HG02884 (cell line): ENCODE results near the gene ASCL5.

Source experiments
- ATAC-seq: cut with Tn5 transposase; IDR thresholded peaks from one replicate; pipeline ENCODE4 v1.9.1; 2021; ENCODE audit warnings: mild to moderate bottlenecking, moderate library complexity; ENCODE audit not compliant: unreplicated experiment

ASCL5 gene

GRCh38 chr1:201088901-201089525, 38.0 kb downstream of the ASCL5 start:
- ATAC-seq = no peak

GRCh38 chr1:201088395-201088794, 38.6 kb downstream of the ASCL5 start:
- ATAC-seq = no peak

GRCh38 chr1:201085902-201086735, 40.9 kb downstream of the ASCL5 start:
- ATAC-seq = no peak

GRCh38 chr1:201084295-201084694, 42.7 kb downstream of the ASCL5 start:
- no peak for ATAC-seq

GRCh38 chr1:201083741-201084140, 43.2 kb downstream of the ASCL5 start:
- ATAC-seq = no peak

GRCh38 chr1:201080135-201080534, 46.8 kb downstream of the ASCL5 start:
- no peak for ATAC-seq

- no peak for ATAC-seq
Observed at GRCh38 chr1:201077736-201078135, 49.2 kb downstream of the ASCL5 start.

GRCh38 chr1:201077116-201077515, 49.9 kb downstream of the ASCL5 start:
- no peak for ATAC-seq

GRCh38 chr1:201076092-201076491, 50.9 kb downstream of the ASCL5 start:
- no peak for ATAC-seq

GRCh38 chr1:201074018-201074417, 53.0 kb downstream of the ASCL5 start:
- ATAC-seq = no peak

GRCh38 chr1:201072922-201073321, 54.1 kb downstream of the ASCL5 start:
- no peak for ATAC-seq

GRCh38 chr1:201072149-201072548, 54.8 kb downstream of the ASCL5 start:
- no peak for ATAC-seq

- ATAC-seq = no peak
Observed at GRCh38 chr1:201069636-201070035, 57.3 kb downstream of the ASCL5 start.

- ATAC-seq = no peak
Observed at GRCh38 chr1:201068976-201069375, 58.0 kb downstream of the ASCL5 start.

GRCh38 chr1:201066986-201067385, 60.0 kb downstream of the ASCL5 start:
- no peak for ATAC-seq

GRCh38 chr1:201065686-201066085, 61.3 kb downstream of the ASCL5 start:
- ATAC-seq = no peak

GRCh38 chr1:201064806-201065205, 62.2 kb downstream of the ASCL5 start:
- no peak for ATAC-seq
